OCI-LY1 (cell line): ENCODE results near the gene GPR68.

Source experiments
- H2AFZ ChIP-seq: fragments of 200-600 bp; sonication (generic), shearing (Covaris generic); 2 replicates; pipeline ENCODE4 v1.6.0; 2014; ENCODE audit warnings: antibody characterized with exemption, mild to moderate bottlenecking, low read length
- H3F3A ChIP-seq: fragments of 200-600 bp; sonication (generic), shearing (Covaris generic); 2 replicates; pipeline ENCODE4 v1.6.0; 2014; ENCODE audit warnings: mild to moderate bottlenecking, antibody characterized with exemption, low read length, moderate library complexity; ENCODE audit not compliant: insufficient read depth
- H3K27ac ChIP-seq: fragments of 200-600 bp; sonication (generic); 2 replicates; pipeline ENCODE4 v1.5.1; 2014; ENCODE audit warnings: low read length, mixed run types, mild to moderate bottlenecking, low read depth; ENCODE audit not compliant: poor library complexity, severe bottlenecking
- H3K27me3 ChIP-seq: fragments of 200-600 bp; sonication (generic); 2 replicates; pipeline ENCODE4 v1.6.0; 2014; ENCODE audit warnings: antibody characterized with exemption, mild to moderate bottlenecking, low read length, moderate library complexity; ENCODE audit not compliant: insufficient read depth
- H3K36me3 ChIP-seq: fragments of 200-600 bp; sonication (generic); 2 replicates; pipeline ENCODE4 v1.6.1; 2014; ENCODE audit warnings: mild to moderate bottlenecking, antibody characterized with exemption, low read length, moderate library complexity, mixed read lengths; ENCODE audit not compliant: insufficient read depth
- H3K4me1 ChIP-seq: fragments of 200-600 bp; sonication (generic); 2 replicates; pipeline ENCODE4 v1.5.1; 2014; ENCODE audit warnings: mild to moderate bottlenecking, low read length, moderate library complexity; ENCODE audit not compliant: insufficient read depth, severe bottlenecking
- H3K4me2 ChIP-seq: fragments of 200-600 bp; sonication (generic), shearing (Covaris generic); 2 replicates; pipeline ENCODE4 v1.6.1; 2014; ENCODE audit warnings: low read length
- H3K4me3 ChIP-seq: fragments of 200-600 bp; sonication (generic); 2 replicates; pipeline ENCODE4 v1.5.1; 2014; ENCODE audit warnings: low read length, low read depth, mild to moderate bottlenecking, mixed read lengths; ENCODE audit not compliant: poor library complexity, severe bottlenecking
- H3K79me2 ChIP-seq: fragments of 200-600 bp; shearing (Covaris generic); 2 replicates; pipeline ENCODE4 v1.6.1; 2016; ENCODE audit warnings: mixed run types, low read length, mixed read lengths; ENCODE audit not compliant: insufficient read depth
- H3K9ac ChIP-seq: fragments of 200-600 bp; sonication (generic), shearing (Covaris generic); 2 replicates; pipeline ENCODE4 v1.6.1; 2014; ENCODE audit warnings: mild to moderate bottlenecking, low read length, mixed read lengths
- H3K9me2 ChIP-seq: fragments of 200-600 bp; sonication (generic), shearing (Covaris generic); 2 replicates; pipeline ENCODE4 v1.6.1; 2014; ENCODE audit warnings: low read depth, mild to moderate bottlenecking, low read length, mixed read lengths
- H3K9me3 ChIP-seq: fragments of 200-600 bp; shearing (Covaris generic); 2 replicates; pipeline ENCODE4 v1.6.1; 2014; ENCODE audit warnings: low read length, mixed read lengths
- H4K20me1 ChIP-seq: fragments of 200-600 bp; sonication (generic), shearing (Covaris generic); 2 replicates; pipeline ENCODE4 v1.6.0; 2016; ENCODE audit warnings: mild to moderate bottlenecking, low read length; ENCODE audit not compliant: insufficient read depth
- EZH2 ChIP-seq: fragments of 200-600 bp; sonication (generic), shearing (Covaris generic); IDR thresholded peaks from 2 replicates; pipeline ENCODE4 v1.8.0; 2017; ENCODE audit warnings: borderline replicate concordance, mixed run types, mild to moderate bottlenecking, antibody characterized with exemption, low read length, moderate library complexity, mixed read lengths
- TF ChIP-seq, protein P1 (sequence below): fragments of 200-600 bp; sonication (generic), shearing (Covaris generic); IDR thresholded peaks from 2 replicates; pipeline ENCODE4 v1.5.1; 2017; ENCODE audit warnings: mild to moderate bottlenecking, antibody characterized with exemption, low read length, moderate library complexity, mixed read lengths

The GPR68 gene

DNA sequence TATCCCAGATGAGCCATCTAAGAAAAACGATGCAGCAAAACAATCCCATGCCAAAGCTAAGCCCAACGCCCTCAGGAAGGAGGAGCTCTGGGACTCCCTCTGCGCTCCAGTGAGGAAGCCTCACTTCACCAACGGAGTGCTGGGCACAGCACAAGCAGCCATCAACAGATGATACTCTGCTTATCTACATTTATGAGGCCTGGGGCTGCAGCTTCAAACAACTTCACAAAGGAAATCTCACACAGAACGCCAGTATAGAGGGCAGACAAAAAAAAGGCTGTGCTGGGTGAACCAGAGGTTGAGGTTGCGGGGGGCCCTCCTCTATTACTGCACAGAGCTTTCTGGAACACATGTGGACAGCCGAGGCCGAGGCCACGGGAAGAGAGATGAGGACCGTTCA lies 34.9 kb upstream of the GPR68 start:
- no peak overlapping the region for H3K9ac ChIP-seq
- no peaks in the 10 kb centered on the region for H3K9me2 ChIP-seq
- H3F3A ChIP-seq, result no peaks in the 10 kb centered on the region
- H3K27me3 ChIP-seq, result no peaks in the 10 kb centered on the region
- peaks cover 52% of the 10 kb centered on the region for H3K4me1 ChIP-seq
- TF ChIP-seq, protein P1, sequence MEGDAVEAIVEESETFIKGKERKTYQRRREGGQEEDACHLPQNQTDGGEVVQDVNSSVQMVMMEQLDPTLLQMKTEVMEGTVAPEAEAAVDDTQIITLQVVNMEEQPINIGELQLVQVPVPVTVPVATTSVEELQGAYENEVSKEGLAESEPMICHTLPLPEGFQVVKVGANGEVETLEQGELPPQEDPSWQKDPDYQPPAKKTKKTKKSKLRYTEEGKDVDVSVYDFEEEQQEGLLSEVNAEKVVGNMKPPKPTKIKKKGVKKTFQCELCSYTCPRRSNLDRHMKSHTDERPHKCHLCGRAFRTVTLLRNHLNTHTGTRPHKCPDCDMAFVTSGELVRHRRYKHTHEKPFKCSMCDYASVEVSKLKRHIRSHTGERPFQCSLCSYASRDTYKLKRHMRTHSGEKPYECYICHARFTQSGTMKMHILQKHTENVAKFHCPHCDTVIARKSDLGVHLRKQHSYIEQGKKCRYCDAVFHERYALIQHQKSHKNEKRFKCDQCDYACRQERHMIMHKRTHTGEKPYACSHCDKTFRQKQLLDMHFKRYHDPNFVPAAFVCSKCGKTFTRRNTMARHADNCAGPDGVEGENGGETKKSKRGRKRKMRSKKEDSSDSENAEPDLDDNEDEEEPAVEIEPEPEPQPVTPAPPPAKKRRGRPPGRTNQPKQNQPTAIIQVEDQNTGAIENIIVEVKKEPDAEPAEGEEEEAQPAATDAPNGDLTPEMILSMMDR, result no peak
- no peak for TF ChIP-seq EZH2
- no peaks in the 10 kb centered on the region for H3K79me2 ChIP-seq
- H4K20me1 ChIP-seq, result no peaks in the 10 kb centered on the region
- peaks cover 96% of the 10 kb centered on the region for H3K36me3 ChIP-seq
- H3K4me2 ChIP-seq, result no peak overlapping the region
- H3K27ac ChIP-seq, result peak overlapping the region; percentile 97
- no peak overlapping the region for H3K4me3 ChIP-seq
- no peak overlapping the region for H2AFZ ChIP-seq
- no peaks in the 10 kb centered on the region for H3K9me3 ChIP-seq

DNA sequence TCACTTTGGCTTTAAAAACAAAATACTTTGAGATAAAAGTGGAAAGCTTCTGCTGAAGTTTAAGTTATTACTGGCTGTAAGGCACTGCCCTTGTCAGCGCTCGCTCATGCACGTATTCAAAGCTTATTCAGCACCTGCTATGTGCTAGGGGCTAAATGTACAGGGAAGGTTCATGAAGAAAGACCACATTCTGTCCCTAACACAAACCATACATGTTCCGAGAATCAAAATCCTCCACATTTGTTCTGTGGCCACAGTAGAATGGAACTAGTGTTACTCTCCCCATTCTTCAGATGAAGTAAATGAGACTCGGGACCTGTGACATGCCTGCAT lies 33.8 kb upstream of the GPR68 start:
- Histone ChIP-seq H3K4me1 (peaks cover 42% of the 10 kb centered on the region), H3K9me2 (no peaks in the 10 kb centered on the region), H3K27ac (peak overlapping the region; percentile 2), H3K9me3 (no peaks in the 10 kb centered on the region), H2AFZ (no peak overlapping the region), H3K79me2 (no peaks in the 10 kb centered on the region), H3K9ac (no peak overlapping the region), H3K4me3 (no peak overlapping the region), H3F3A (no peaks in the 10 kb centered on the region), H3K36me3 (peaks cover 96% of the 10 kb centered on the region), H3K4me2 (no peak overlapping the region), H4K20me1 (no peaks in the 10 kb centered on the region), H3K27me3 (no peaks in the 10 kb centered on the region)
- TF ChIP-seq, protein P1, result no peak
- no peak for TF ChIP-seq EZH2

DNA sequence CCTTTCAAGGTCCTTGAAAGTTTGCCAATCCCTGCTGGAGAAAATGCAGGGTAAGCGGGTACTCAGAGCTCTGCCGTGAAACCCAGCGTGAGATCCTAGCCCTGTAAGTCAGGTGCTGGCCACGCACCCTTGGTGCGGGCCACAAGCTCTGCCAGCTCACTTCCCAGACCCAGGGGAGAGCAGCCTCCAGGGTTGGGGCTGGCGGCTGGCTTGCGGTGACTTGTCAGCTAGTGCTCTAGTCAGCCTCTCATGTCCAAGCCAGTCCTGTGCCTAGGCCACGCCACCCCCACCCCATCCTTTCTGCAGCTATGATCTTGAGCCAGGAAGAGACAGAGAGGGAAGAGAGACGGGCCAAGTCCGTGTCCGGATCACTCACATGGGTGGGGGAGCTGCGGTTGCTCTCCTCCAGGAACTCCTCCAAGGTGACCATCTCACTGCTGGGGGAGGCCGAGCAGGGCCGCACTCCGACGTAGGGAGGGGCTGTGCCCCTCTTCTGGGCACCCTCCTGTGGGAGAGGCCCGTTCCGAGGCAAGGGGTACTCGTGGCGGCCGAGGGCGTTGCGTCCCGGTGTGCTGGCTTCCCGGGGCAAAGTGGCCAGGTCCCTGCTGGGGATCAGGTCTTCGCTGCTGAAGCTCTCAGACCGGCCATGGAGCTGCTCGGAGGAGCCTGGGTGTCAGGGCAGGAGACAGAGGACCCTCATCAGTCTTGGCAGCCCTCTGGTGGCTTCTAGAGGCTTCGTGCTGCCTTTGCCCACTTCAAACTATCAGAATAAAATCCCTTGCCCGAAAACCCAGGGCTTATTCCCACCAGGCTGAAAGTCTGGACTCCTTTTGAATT lies 33.3 kb upstream of the GPR68 start:
- TF ChIP-seq EZH2, result no peak
- TF ChIP-seq, protein P1, result no peak
- peaks cover 96% of the 10 kb centered on the region for H3K36me3 ChIP-seq
- H3K4me3 ChIP-seq, result no peak overlapping the region
- H2AFZ ChIP-seq, result no peak overlapping the region
- no peak overlapping the region for H3K9ac ChIP-seq
- no peaks in the 10 kb centered on the region for H3K9me3 ChIP-seq
- H3K79me2 ChIP-seq, result no peaks in the 10 kb centered on the region
- H3K9me2 ChIP-seq, result no peaks in the 10 kb centered on the region
- no peaks in the 10 kb centered on the region for H4K20me1 ChIP-seq
- no peaks in the 10 kb centered on the region for H3K27me3 ChIP-seq
- H3K27ac ChIP-seq, result no peak overlapping the region
- H3K4me1 ChIP-seq, result peaks cover 36% of the 10 kb centered on the region
- no peaks in the 10 kb centered on the region for H3F3A ChIP-seq
- H3K4me2 ChIP-seq, result no peak overlapping the region
